ENCODE data around the gene CHMP4B.

GRCh38 chr20:33859751-33860150, 48.6 kb downstream of the CHMP4B start:
- TF ChIP-seq NFE2L2 (conservative IDR thresholded peaks at IDR 0.05; ENCODE audit: low read length) (no peak), CTCF (IDR thresholded peaks at IDR 0.05) (no peak), POLR2A (IDR thresholded peaks at IDR 0.05; ENCODE audit: low read length) (no peak), JUN (IDR thresholded peaks at IDR 0.05) (no peak), ZNF302 (CRISPR knock-in tag; IDR thresholded peaks at IDR 0.05) (no peak), RCOR1 (IDR thresholded peaks at IDR 0.05; ENCODE audit: low read depth, low read length) (no peak), CHD2 (IDR thresholded peaks at IDR 0.05; ENCODE audit: low read length, partially characterized antibody) (no peak)
